ENCODE measurements around the gene STK10.

STK10 gene

GRCh38 chr5:171992305-171992704 is 195.7 kb downstream of the STK10 start:
- Histone ChIP-seq H3K36me3 (ENCODE audit: control insufficient read depth, insufficient read depth, low read length) (no peaks in the 10 kb centered on the region), H3K27ac (ENCODE audit: low read depth, low read length) (no peak overlapping the region), H3K27me3 (ENCODE audit: control insufficient read depth, insufficient read depth, low read length) (no peaks in the 10 kb centered on the region), H3K4me1 (ENCODE audit: control insufficient read depth, insufficient read depth, low read length) (no peaks in the 10 kb centered on the region), H3K9ac (ENCODE audit: low read length) (no peak overlapping the region), H3K4me3 (ENCODE audit: low read length) (no peak overlapping the region)

All from rectal smooth muscle tissue (tissue), 1 donor.